Measurements from ENCODE around the gene FAM25A.

DNA sequence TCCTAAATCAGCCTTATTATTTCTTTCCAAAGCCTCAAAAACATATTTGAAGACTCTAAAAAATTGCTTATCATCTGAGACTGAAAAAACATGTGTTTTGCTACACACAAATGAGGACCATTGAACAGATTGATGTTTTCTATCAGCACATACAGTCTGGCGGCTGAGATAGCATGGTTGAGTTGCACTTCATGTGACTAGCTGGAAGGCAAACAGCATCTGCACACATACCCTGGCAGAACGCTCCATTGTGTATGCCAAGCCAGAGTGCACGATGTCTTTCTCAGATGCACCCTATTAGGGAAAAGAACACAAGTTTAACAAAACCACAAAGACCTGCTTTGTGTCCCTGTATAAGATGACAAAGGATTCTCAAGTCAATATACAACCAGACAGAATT lies 33.0 kb downstream of the FAM25A start:
- TF ChIP-seq POLR2AphosphoS5 (IDR thresholded peaks at IDR 0.05; ENCODE audit: insufficient read depth, low read depth, low read length) (no peak), POLR2A (IDR thresholded peaks at IDR 0.05; ENCODE audit: low read depth, low read length) (no peak), CTCF (IDR thresholded peaks at IDR 0.05; ENCODE audit: extremely low read depth in 1 of 2, insufficient read depth in 1 of 2, low read depth in 1 of 2, low read length in 2 of 2) (no peak), JUN (IDR thresholded peaks at IDR 0.05; ENCODE audit: borderline replicate concordance, insufficient read depth, insufficient read length, low read depth) (no peak), MAX (IDR thresholded peaks at IDR 0.05; ENCODE audit: insufficient read depth, insufficient read length) (no peak), FOS (IDR thresholded peaks at IDR 0.05; ENCODE audit: borderline replicate concordance, insufficient read depth, low read length) (no peak)
